CD4-positive, CD25-positive, alpha-beta regulatory T cell (primary cell): ENCODE results near the gene AMELX. TPM values are rescaled to one million over a fixed set of nuclear protein-coding genes. Genes with fewer than 3 reads are reported as not detected.

ENCODE experiments used
- ATAC-seq, 2 donors: fragments of 150-1000 bp; cut with Tn5 transposase; one replicate each; pipeline ENCODE4 v1.10.0; 2021; ENCODE audit warnings: low read depth in 2 of 2, moderate number of reproducible peaks in 2 of 2, moderate library complexity in 1 of 2
- DNase-seq, 3 donors: peaks; one replicate each; pipeline versions ENCODE4 v3.0.0 to v3.0.0-alpha.2; 2012 to 2022; ENCODE audit warnings: mixed read lengths in 1 of 3
- H3K27ac ChIP-seq: one replicate; pipeline ENCODE4 v1.7.0; 2013; ENCODE audit warnings: mild to moderate bottlenecking, low read length; ENCODE audit not compliant: insufficient read depth, poor library complexity, severe bottlenecking
- H3K27me3 ChIP-seq: one replicate; pipeline ENCODE4 v1.7.0; 2013; ENCODE audit warnings: low read length; ENCODE audit not compliant: control insufficient read depth, insufficient read depth
- H3K36me3 ChIP-seq: one replicate; pipeline ENCODE4 v1.7.0; 2013; ENCODE audit warnings: mild to moderate bottlenecking, low read length, moderate library complexity; ENCODE audit not compliant: control insufficient read depth, insufficient read depth
- H3K4me1 ChIP-seq: 2 replicates; pipeline ENCODE4 v1.7.0; 2013; ENCODE audit warnings: mild to moderate bottlenecking, low read length; ENCODE audit not compliant: insufficient read depth, control insufficient read depth, poor library complexity, severe bottlenecking
- H3K4me3 ChIP-seq: one replicate; pipeline ENCODE4 v1.7.0; 2013; ENCODE audit warnings: low read depth, mild to moderate bottlenecking, low read length, moderate library complexity
- H3K9me3 ChIP-seq, 2 experiments: 1 replicate in 1 of 2; 2 replicates in 1 of 2; pipeline ENCODE4 v1.7.0; 2013; ENCODE audit warnings: low read length in 2 of 2, mild to moderate bottlenecking in 1 of 2, moderate library complexity in 1 of 2; ENCODE audit not compliant: control insufficient read depth in 2 of 2
- H3K27ac Mint-ChIP-seq, 3 donors: one replicate each; pipeline ENCODE4 v1.8.0; 2020 to 2022; ENCODE audit warnings: mild to moderate bottlenecking in 3 of 3, mixed read lengths in 3 of 3, moderate library complexity in 2 of 3
- H3K27me3 Mint-ChIP-seq: one replicate; pipeline ENCODE4 v1.8.0; 2022; ENCODE audit warnings: mild to moderate bottlenecking, mixed read lengths
- H3K36me3 Mint-ChIP-seq: one replicate; pipeline ENCODE4 v1.8.0; 2020; ENCODE audit warnings: mixed read lengths
- H3K4me1 Mint-ChIP-seq, 4 donors: one replicate each; pipeline ENCODE4 v1.8.0; 2020 to 2022; ENCODE audit warnings: mixed read lengths in 4 of 4, mild to moderate bottlenecking in 1 of 4
- H3K4me3 Mint-ChIP-seq, 4 donors: one replicate each; pipeline ENCODE4 v1.8.0; 2020 to 2022; ENCODE audit warnings: mild to moderate bottlenecking in 4 of 4, mixed read lengths in 4 of 4, moderate library complexity in 3 of 4
- H3K9me3 Mint-ChIP-seq, 7 donors: one replicate each; pipeline ENCODE4 v1.8.0; 2020 to 2022; ENCODE audit warnings: mixed read lengths in 7 of 7, mild to moderate bottlenecking in 3 of 7, moderate library complexity in 2 of 7
- polyA plus RNA-seq, 4 donors: library from polyadenylated mRNA; unstranded; fragments of 300-500 nt; fragmentation: Illumina TruSeq; gene quantifications; one replicate each; pipeline ENCODE4 v1.2.3, GENCODE V29; 2021
- total RNA-seq: library from RNA; stranded (reverse); gene quantifications from one replicate; pipeline ENCODE4 v1.2.3, GENCODE V29; 2022

AMELX gene
- total and polyA plus RNA-seq, 5 donors from 2014 or later = not detected

- Histone ChIP-seq H3K9me3 (no peaks in the 10 kb centered on the region), H3K4me3 (no peak overlapping the region), H3K36me3 (no peaks in the 10 kb centered on the region), H3K27ac (no peak overlapping the region), H3K4me1 (no peaks in the 10 kb centered on the region), H3K27me3 (no peaks in the 10 kb centered on the region)
- Mint-ChIP-seq H3K9me3 (peaks cover 0 to 3% (median 0%) of the 10 kb centered on the region in 7 donors), H3K4me3 (no peak overlapping the region), H3K27ac (no peak overlapping the region), H3K36me3 (no peaks in the 10 kb centered on the region), H3K4me1 (no peaks in the 10 kb centered on the region), H3K27me3 (no peaks in the 10 kb centered on the region)
- no peak for DNase-seq
- no peak for ATAC-seq
Observed at GRCh38 chrX:11282043-11282442, 11.2 kb upstream of the AMELX start.

- no peak overlapping the region for H3K4me3 ChIP-seq
- no peak overlapping the region for H3K27ac ChIP-seq
- no peaks in the 10 kb centered on the region for H3K27me3 ChIP-seq
- H3K4me1 Mint-ChIP-seq = no peaks in the 10 kb centered on the region
- no peaks in the 10 kb centered on the region for H3K36me3 Mint-ChIP-seq
- peaks cover 0 to 3% (median 0%) of the 10 kb centered on the region in 7 donors for H3K9me3 Mint-ChIP-seq
- no peaks in the 10 kb centered on the region for H3K27me3 Mint-ChIP-seq
- H3K4me3 Mint-ChIP-seq = no peak overlapping the region
- no peak overlapping the region for H3K27ac Mint-ChIP-seq
- H3K9me3 ChIP-seq = no peaks in the 10 kb centered on the region
- DNase-seq (no peak), ATAC-seq (no peak)
- H3K4me1 ChIP-seq = no peaks in the 10 kb centered on the region
- H3K36me3 ChIP-seq = no peaks in the 10 kb centered on the region
Observed at GRCh38 chrX:11285651-11286050, 7.6 kb upstream of the AMELX start.

- Mint-ChIP-seq H3K27me3 (no peaks in the 10 kb centered on the region), H3K4me1 (no peaks in the 10 kb centered on the region), H3K27ac (no peak overlapping the region), H3K4me3 (no peak overlapping the region), H3K36me3 (no peaks in the 10 kb centered on the region), H3K9me3 (peaks cover 0 to 3% (median 0%) of the 10 kb centered on the region in 7 donors)
- Histone ChIP-seq H3K4me3 (no peak overlapping the region), H3K27ac (no peak overlapping the region), H3K9me3 (no peaks in the 10 kb centered on the region), H3K36me3 (no peaks in the 10 kb centered on the region), H3K4me1 (no peaks in the 10 kb centered on the region), H3K27me3 (no peaks in the 10 kb centered on the region)
- ATAC-seq (no peak), DNase-seq (no peak)
Observed at GRCh38 chrX:11287505-11287904, 5.7 kb upstream of the AMELX start.

- ATAC-seq (no peak), DNase-seq (no peak)
- H3K9me3 ChIP-seq = no peaks in the 10 kb centered on the region
- H3K27ac ChIP-seq = no peak overlapping the region
- no peak overlapping the region for H3K4me3 ChIP-seq
- Mint-ChIP-seq H3K4me1 (no peaks in the 10 kb centered on the region), H3K27ac (no peak overlapping the region), H3K27me3 (no peaks in the 10 kb centered on the region), H3K9me3 (peaks cover 0 to 2% (median 0%) of the 10 kb centered on the region in 7 donors), H3K36me3 (no peaks in the 10 kb centered on the region), H3K4me3 (no peak overlapping the region)
- H3K4me1 ChIP-seq = no peaks in the 10 kb centered on the region
- H3K36me3 ChIP-seq = no peaks in the 10 kb centered on the region
- H3K27me3 ChIP-seq = no peaks in the 10 kb centered on the region
Observed at GRCh38 chrX:11290416-11291102, 2.7 kb upstream of the AMELX start.

GRCh38 chrX:11296051-11296450 lies 2.8 kb downstream of the AMELX start:
- peaks cover 4% of the 10 kb centered on the region for H3K27me3 Mint-ChIP-seq
- no peak overlapping the region for H3K27ac ChIP-seq
- no peaks in the 10 kb centered on the region for H3K36me3 ChIP-seq
- H3K9me3 Mint-ChIP-seq = peaks cover 0 to 1% (median 0%) of the 10 kb centered on the region in 7 donors
- H3K4me1 Mint-ChIP-seq = no peaks in the 10 kb centered on the region
- H3K36me3 Mint-ChIP-seq = no peaks in the 10 kb centered on the region
- H3K9me3 ChIP-seq = no peaks in the 10 kb centered on the region
- no peak overlapping the region for H3K4me3 Mint-ChIP-seq
- H3K27ac Mint-ChIP-seq = no peak overlapping the region
- ATAC-seq (no peak), DNase-seq (no peak)
- H3K4me1 ChIP-seq = no peaks in the 10 kb centered on the region
- H3K27me3 ChIP-seq = no peaks in the 10 kb centered on the region
- no peak overlapping the region for H3K4me3 ChIP-seq

GRCh38 chrX:11298600-11298999 lies 5.4 kb downstream of the AMELX start:
- H3K4me3 Mint-ChIP-seq = no peak overlapping the region
- no peaks in the 10 kb centered on the region for H3K4me1 Mint-ChIP-seq
- DNase-seq (no peak), ATAC-seq (no peak)
- H3K27ac ChIP-seq = no peak overlapping the region
- no peaks in the 10 kb centered on the region for H3K36me3 ChIP-seq
- H3K36me3 Mint-ChIP-seq = no peaks in the 10 kb centered on the region
- no peaks in the 10 kb centered on the region for H3K9me3 ChIP-seq
- no peaks in the 10 kb centered on the region for H3K4me1 ChIP-seq
- H3K27ac Mint-ChIP-seq = no peak overlapping the region
- peaks cover 4% of the 10 kb centered on the region for H3K27me3 Mint-ChIP-seq
- H3K9me3 Mint-ChIP-seq = peaks cover 0 to 1% (median 0%) of the 10 kb centered on the region in 7 donors
- no peak overlapping the region for H3K4me3 ChIP-seq
- H3K27me3 ChIP-seq = no peaks in the 10 kb centered on the region

- Mint-ChIP-seq H3K4me3 (no peak overlapping the region), H3K27me3 (no peaks in the 10 kb centered on the region), H3K36me3 (no peaks in the 10 kb centered on the region), H3K4me1 (no peaks in the 10 kb centered on the region), H3K27ac (no peak overlapping the region), H3K9me3 (no peaks in the 10 kb centered on the region)
- no peak overlapping the region for H3K4me3 ChIP-seq
- DNase-seq (no peak), ATAC-seq (no peak)
- H3K9me3 ChIP-seq = no peaks in the 10 kb centered on the region
- no peaks in the 10 kb centered on the region for H3K4me1 ChIP-seq
- H3K27me3 ChIP-seq = no peaks in the 10 kb centered on the region
- H3K27ac ChIP-seq = no peak overlapping the region
- H3K36me3 ChIP-seq = no peaks in the 10 kb centered on the region
Observed at GRCh38 chrX:11304829-11305228, 11.6 kb downstream of the AMELX start.

GRCh38 chrX:11305641-11306040 lies 12.4 kb downstream of the AMELX start:
- Mint-ChIP-seq H3K36me3 (no peaks in the 10 kb centered on the region), H3K4me3 (no peak overlapping the region), H3K9me3 (no peaks in the 10 kb centered on the region), H3K4me1 (no peaks in the 10 kb centered on the region), H3K27ac (no peak overlapping the region), H3K27me3 (no peaks in the 10 kb centered on the region)
- H3K4me3 ChIP-seq = no peak overlapping the region
- no peaks in the 10 kb centered on the region for H3K4me1 ChIP-seq
- DNase-seq (no peak), ATAC-seq (no peak)
- no peaks in the 10 kb centered on the region for H3K36me3 ChIP-seq
- H3K27ac ChIP-seq = no peak overlapping the region
- H3K27me3 ChIP-seq = no peaks in the 10 kb centered on the region
- no peaks in the 10 kb centered on the region for H3K9me3 ChIP-seq
